GM12891 (cell line): Measurements from ENCODE around the gene PDGFC.

Experiments used
- POLR2A ChIP-seq: IDR thresholded peaks from 2 replicates; pipeline ENCODE4 v1.6.1; 2011; ENCODE audit warnings: low read depth, low read length, control low read depth
- POLR2AphosphoS5 ChIP-seq: IDR thresholded peaks from 2 replicates; pipeline ENCODE4 v1.6.1; 2011; ENCODE audit warnings: low read depth, low read length, control low read depth

GRCh38 chr4:156762851-156763250, 208.7 kb downstream of the PDGFC start:
- TF ChIP-seq POLR2A (no peak), POLR2AphosphoS5 (no peak)
